K562 (cell line): ENCODE data around the gene LEUTX. TPM values are rescaled to one million over a fixed set of nuclear protein-coding genes. Genes with fewer than 3 reads are reported as not detected.

Experiments used
- ARNT ChIP-seq, 2 experiments: fragments of 450-650 bp; IDR thresholded peaks; 2 replicates each; pipeline ENCODE4 v1.6.1; 2016; ENCODE audit warnings: mild to moderate bottlenecking in 1 of 2
- EP300 ChIP-seq: IDR thresholded peaks from 2 replicates; pipeline ENCODE4 v1.6.1; 2012; ENCODE audit warnings: low read length, improper control_type of control experiment
- HMGN3 ChIP-seq: IDR thresholded peaks from 2 replicates; pipeline ENCODE4 v1.6.1; 2011; ENCODE audit warnings: borderline replicate concordance, low read depth, mild to moderate bottlenecking, mixed read lengths, low read length; ENCODE audit not compliant: insufficient read length; ENCODE audit errors: extremely low read depth
- HNRNPK ChIP-seq: fragments of 200-400 bp; formaldehyde crosslinking; IDR thresholded peaks from one replicate; pipeline ENCODE4 v1.6.1; 2018; ENCODE audit warnings: mild to moderate bottlenecking, low read depth, low read length; ENCODE audit not compliant: poor library complexity, severe bottlenecking
- KLF6 ChIP-seq: fragments of 250-450 bp; sonication (Bioruptor Pico); IDR thresholded peaks from 2 replicates; pipeline ENCODE4 v1.4.0; 2020; ENCODE audit warnings: mild to moderate bottlenecking, moderate library complexity, borderline replicate concordance
- MCM2 ChIP-seq: fragments of 450-650 bp; IDR thresholded peaks from 2 replicates; pipeline ENCODE4 v1.6.1; 2017; ENCODE audit warnings: low read depth, mild to moderate bottlenecking
- MED1 ChIP-seq: sonication (generic); formaldehyde crosslinking; IDR thresholded peaks from 2 replicates; pipeline ENCODE4 v1.8.1; 2023; ENCODE audit warnings: missing genetic modification reagents, borderline replicate concordance
- MTA1 ChIP-seq: fragments of 450-650 bp; IDR thresholded peaks from 2 replicates; pipeline ENCODE4 v1.6.1; 2017; ENCODE audit warnings: borderline replicate concordance
- PRDM10 ChIP-seq: fragments of 450-650 bp; IDR thresholded peaks from 2 replicates; pipeline ENCODE4 v1.6.1; 2018; ENCODE audit not compliant: partially characterized antibody
- RBBP5 ChIP-seq: fragments of 200-600 bp; sonication (generic); IDR thresholded peaks from 2 replicates; pipeline ENCODE4 v1.6.1; 2012; ENCODE audit warnings: borderline replicate concordance, mild to moderate bottlenecking, low read length, control low read depth, inconsistent platforms; ENCODE audit not compliant: insufficient read depth, poor library complexity, severe bottlenecking
- RBFOX2 ChIP-seq: fragments of 200-400 bp; formaldehyde crosslinking; IDR thresholded peaks from 2 replicates; pipeline ENCODE4 v1.6.1; 2017; ENCODE audit warnings: low read depth, mild to moderate bottlenecking, low read length, moderate library complexity
- SMAD3 ChIP-seq: fragments of 450-650 bp; formaldehyde crosslinking; conservative IDR thresholded peaks from 2 replicates; pipeline ENCODE4 v1.4.0; 2020; ENCODE audit warnings: mild to moderate bottlenecking
- TBL1XR1 ChIP-seq, 2 experiments: IDR thresholded peaks; 2 replicates each; pipeline ENCODE4 v1.6.1; 2012; ENCODE audit warnings: improper control_type of control experiment in 2 of 2, low read length in 2 of 2, mild to moderate bottlenecking in 1 of 2
- TCF7L2 ChIP-seq: fragments of 150-350 bp; IDR thresholded peaks from 2 replicates; pipeline ENCODE4 v1.6.1; 2016; ENCODE audit warnings: low read depth, mild to moderate bottlenecking, low read length, moderate library complexity
- ZC3H4 ChIP-seq: sonication (generic); formaldehyde crosslinking; IDR thresholded peaks from 2 replicates; pipeline ENCODE4 v1.9.0; 2021; ENCODE audit warnings: missing genetic modification reagents, borderline replicate concordance
- ZNF586 ChIP-seq: fragments of 450-650 bp; formaldehyde crosslinking; conservative IDR thresholded peaks from 2 replicates; pipeline ENCODE4 v1.4.0; 2020; ENCODE audit warnings: mild to moderate bottlenecking, moderate library complexity
- ZNF77 ChIP-seq: fragments of 250-450 bp; sonication (Bioruptor Pico); IDR thresholded peaks from 2 replicates; pipeline ENCODE4 v1.5.0; 2020
- polyA plus RNA-seq, 8 experiments: library from polyadenylated mRNA; depleted of rRNA in 4 of 8; stranded (reverse) in 5 of 8; unstranded in 3 of 8; fragments of >200 nt; fragmentation: Nextera tagmentation in 2 of 8; fragmentation: Illumina TruSeq in 1 of 8; extraction: Ambion mirVana in 2 of 8; extraction: Trizol in 1 of 8; gene quantifications; 2 replicates each; pipeline versions ENCODE4 v1.2.1 to v1.2.3, GENCODE V29; 2011 to 2014; ENCODE audit warnings: inconsistent platforms in 1 of 8, missing spikeins in 1 of 8
- total RNA-seq, 7 experiments: library from RNA; depleted of rRNA in 6 of 7; stranded (reverse); fragments of >200 nt in 6 of 7; fragmentation: Illumina TruSeq in 2 of 7; extraction: Trizol in 2 of 7; gene quantifications; 2 replicates each; pipeline versions ENCODE4 v1.2.1 to v1.2.3, GENCODE V29; 2011 to 2021; ENCODE audit warnings: low replicate concordance in 1 of 7
- TF ChIP-seq, protein P1 (sequence below): IDR thresholded peaks from 2 replicates; pipeline ENCODE4 v1.6.1; 2014; ENCODE audit warnings: antibody characterized with exemption
- TF ChIP-seq, protein P2 (sequence below): fragments of 200-400 bp; formaldehyde crosslinking; IDR thresholded peaks from 2 replicates; pipeline ENCODE4 v1.6.1; 2017; ENCODE audit warnings: mild to moderate bottlenecking, low read depth, low read length, moderate library complexity
- TF ChIP-seq, protein P3 (sequence below): fragments of 250-450 bp; sonication (Bioruptor Pico); IDR thresholded peaks from 2 replicates; pipeline ENCODE4 v1.8.0; 2022; ENCODE audit warnings: moderate library complexity, mild to moderate bottlenecking, inconsistent platforms

LEUTX gene
- total and polyA plus RNA-seq, 9 of the 15 experiments (the other 6 are each of a cell fraction or from before 2014, with no cell fraction given) = not detected

DNA sequence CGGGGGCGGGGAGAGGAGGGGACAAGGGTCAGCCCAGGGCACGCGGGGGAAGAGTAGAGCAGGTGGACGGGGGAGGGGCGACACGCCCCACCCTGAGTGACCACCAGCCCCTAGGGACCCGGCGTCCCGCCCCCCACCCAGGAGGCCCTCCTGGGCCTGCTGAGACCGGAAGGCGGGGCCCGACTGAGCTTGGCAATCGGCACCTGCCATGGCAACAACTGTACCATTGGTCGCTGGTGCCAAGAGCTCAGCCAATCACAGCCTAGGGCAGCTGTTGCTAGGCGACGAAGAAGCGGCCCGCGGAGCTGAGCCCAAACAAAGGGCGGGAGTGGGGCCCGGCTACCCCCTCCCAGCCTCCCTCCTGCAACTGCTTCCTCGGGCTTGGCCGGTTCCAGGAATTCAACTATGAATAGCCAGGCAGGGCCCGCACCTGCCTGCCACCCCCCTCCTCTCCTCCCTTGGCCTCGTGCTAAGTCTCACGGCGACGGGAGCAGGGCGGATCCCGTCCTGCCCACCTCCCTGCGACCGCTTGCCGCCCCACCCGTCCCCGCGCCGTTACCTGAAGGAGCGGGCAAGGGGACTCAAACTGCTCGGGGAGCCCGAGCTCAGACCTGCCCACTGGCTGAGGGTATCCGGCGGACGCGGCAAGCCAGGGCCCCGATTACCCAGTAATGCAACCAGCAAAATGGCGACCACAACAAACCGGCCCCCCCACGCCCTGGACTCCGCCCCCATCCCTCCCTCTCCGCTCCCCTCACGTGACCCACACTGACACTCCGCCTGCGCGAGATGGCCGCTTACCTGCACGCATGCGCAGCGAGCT is 55.0 kb downstream of the LEUTX start, which contains the start of gene DYRK1B (continued):
- TF ChIP-seq, protein P1, sequence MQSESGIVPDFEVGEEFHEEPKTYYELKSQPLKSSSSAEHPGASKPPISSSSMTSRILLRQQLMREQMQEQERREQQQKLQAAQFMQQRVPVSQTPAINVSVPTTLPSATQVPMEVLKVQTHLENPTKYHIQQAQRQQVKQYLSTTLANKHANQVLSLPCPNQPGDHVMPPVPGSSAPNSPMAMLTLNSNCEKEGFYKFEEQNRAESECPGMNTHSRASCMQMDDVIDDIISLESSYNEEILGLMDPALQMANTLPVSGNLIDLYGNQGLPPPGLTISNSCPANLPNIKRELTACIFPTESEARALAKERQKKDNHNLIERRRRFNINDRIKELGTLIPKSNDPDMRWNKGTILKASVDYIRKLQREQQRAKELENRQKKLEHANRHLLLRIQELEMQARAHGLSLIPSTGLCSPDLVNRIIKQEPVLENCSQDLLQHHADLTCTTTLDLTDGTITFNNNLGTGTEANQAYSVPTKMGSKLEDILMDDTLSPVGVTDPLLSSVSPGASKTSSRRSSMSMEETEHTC = peak; percentile 33; the same call in 1 of the 2 replicates
- peak; percentile 24; the same call in 1 of the 2 replicates for TF ChIP-seq EP300
- no peak for TF ChIP-seq ZNF77 (CRISPR knock-in tag)
- TF ChIP-seq SMAD3 (CRISPR knock-in tag) = no peak
- peak; percentile 51; the same call in 1 of the 2 replicates for TF ChIP-seq ZNF586 (CRISPR knock-in tag)
- no peak for TF ChIP-seq HNRNPK
- TF ChIP-seq MED1 (CRISPR knock-in tag) = no peak
- TF ChIP-seq, protein P2, sequence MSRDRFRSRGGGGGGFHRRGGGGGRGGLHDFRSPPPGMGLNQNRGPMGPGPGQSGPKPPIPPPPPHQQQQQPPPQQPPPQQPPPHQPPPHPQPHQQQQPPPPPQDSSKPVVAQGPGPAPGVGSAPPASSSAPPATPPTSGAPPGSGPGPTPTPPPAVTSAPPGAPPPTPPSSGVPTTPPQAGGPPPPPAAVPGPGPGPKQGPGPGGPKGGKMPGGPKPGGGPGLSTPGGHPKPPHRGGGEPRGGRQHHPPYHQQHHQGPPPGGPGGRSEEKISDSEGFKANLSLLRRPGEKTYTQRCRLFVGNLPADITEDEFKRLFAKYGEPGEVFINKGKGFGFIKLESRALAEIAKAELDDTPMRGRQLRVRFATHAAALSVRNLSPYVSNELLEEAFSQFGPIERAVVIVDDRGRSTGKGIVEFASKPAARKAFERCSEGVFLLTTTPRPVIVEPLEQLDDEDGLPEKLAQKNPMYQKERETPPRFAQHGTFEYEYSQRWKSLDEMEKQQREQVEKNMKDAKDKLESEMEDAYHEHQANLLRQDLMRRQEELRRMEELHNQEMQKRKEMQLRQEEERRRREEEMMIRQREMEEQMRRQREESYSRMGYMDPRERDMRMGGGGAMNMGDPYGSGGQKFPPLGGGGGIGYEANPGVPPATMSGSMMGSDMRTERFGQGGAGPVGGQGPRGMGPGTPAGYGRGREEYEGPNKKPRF = no peak
- no peak; a peak in 1 of 4 replicates for TF ChIP-seq TBL1XR1 (IDR thresholded peaks at IDR 0.05; ENCODE audit: low read length in 2 of 2)
- peak; percentile 57 for TF ChIP-seq KLF6
- no peak for TF ChIP-seq MCM2
- TF ChIP-seq RBBP5 = peak; percentile 65
- TF ChIP-seq, protein P3, sequence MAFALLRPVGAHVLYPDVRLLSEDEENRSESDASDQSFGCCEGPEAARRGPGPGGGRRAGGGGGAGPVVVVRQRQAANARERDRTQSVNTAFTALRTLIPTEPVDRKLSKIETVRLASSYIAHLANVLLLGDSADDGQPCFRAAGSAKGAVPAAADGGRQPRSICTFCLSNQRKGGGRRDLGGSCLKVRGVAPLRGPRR (CRISPR knock-in tag) = no peak
- peak; percentile 56 for TF ChIP-seq HMGN3
- TF ChIP-seq MTA1 = 0 out of 2 replicates have a peak, but pooled peaks have one; percentile 19
- no peak for TF ChIP-seq ARNT (IDR thresholded peaks at IDR 0.05)
- TF ChIP-seq PRDM10 = no peak
- TF ChIP-seq TCF7L2 = no peak
- peak; percentile 86 for TF ChIP-seq RBFOX2
- TF ChIP-seq ZC3H4 (CRISPR knock-in tag) = no peak
